Activated T-helper 2 cell treated with anti-CD3 and anti-CD28 coated beads, Interferon-gamma antibody, Interleukin-2, Interleukin-4, amounts not matched to agents 10 μg/mL and 5 μg/mL and 100 μg/mL, durations not matched to agents 14 hours and 24 hours and 36 hours (primary cell): ENCODE results near the gene WDR64. TPM values are rescaled to one million over a fixed set of nuclear protein-coding genes. Genes with fewer than 3 reads are reported as not detected.
"Not testable (repeated sequence)": the region's sequence is repeated elsewhere in the genome, so short reads cannot be mapped to it uniquely, and the experiment has no call there.

Experiments used
- DNase-seq: peaks from one replicate; pipeline ENCODE4 v3.0.0; 2021; ENCODE audit warnings: low spot score
- H3K27ac Mint-ChIP-seq: one replicate; pipeline ENCODE4 v1.8.0; 2021; ENCODE audit warnings: mixed read lengths
- H3K27me3 Mint-ChIP-seq: one replicate; pipeline ENCODE4 v1.8.0; 2021; ENCODE audit warnings: low read depth, mixed read lengths
- H3K36me3 Mint-ChIP-seq: one replicate; pipeline ENCODE4 v1.8.0; 2021; ENCODE audit warnings: low read depth, mixed read lengths
- H3K4me1 Mint-ChIP-seq: one replicate; pipeline ENCODE4 v1.8.0; 2021; ENCODE audit warnings: low read depth, mixed read lengths
- H3K4me3 Mint-ChIP-seq: one replicate; pipeline ENCODE4 v1.8.0; 2021; ENCODE audit warnings: low read depth, mild to moderate bottlenecking, moderate library complexity, mixed read lengths
- H3K9me3 Mint-ChIP-seq: one replicate; pipeline ENCODE4 v1.8.0; 2021; ENCODE audit warnings: mixed read lengths
- intact Hi-C: fragments of 100-400 bp; cut with micrococcal nuclease; formaldehyde crosslinking; loops from one replicate; pipeline ENCODE4 v1.15.1; 2023
- total RNA-seq: library from RNA; stranded (reverse); gene quantifications from 2 replicates; pipeline ENCODE4 v1.2.3, GENCODE V29; 2022

Gene WDR64
- total RNA-seq, 1 donor from 2014 or later: not detected

DNA sequence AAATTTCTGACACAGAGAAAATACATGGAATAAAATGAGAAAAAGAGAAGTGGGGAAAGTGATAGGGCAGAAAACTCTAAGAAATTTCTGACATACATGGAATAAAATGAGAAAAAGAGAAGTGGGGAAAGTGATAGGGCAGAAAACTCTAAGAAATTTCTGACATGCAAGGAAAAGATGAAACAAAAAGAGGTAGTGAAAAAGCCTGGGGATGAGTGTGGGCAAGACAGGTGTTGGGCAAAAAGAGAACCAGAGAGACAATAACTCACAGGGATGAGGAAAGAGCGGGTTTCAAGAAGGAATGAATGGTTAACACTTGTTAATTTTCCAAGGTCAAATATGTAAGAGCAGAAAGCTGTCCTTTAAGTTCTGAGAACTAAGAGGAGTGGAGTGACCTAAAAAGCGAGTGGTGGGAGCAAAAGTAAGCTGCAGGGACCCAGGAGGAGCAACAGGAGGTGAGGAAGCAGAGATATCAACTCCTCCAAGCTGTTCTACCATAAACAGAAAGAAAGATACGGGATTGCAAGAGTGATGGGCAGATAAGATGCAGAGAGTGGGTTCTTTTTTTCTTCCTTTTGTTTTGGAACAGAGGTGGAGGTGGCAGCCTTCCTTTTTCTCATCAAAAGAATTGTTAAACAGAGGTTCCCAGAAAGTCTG lies 166.0 kb downstream of the WDR64 start:
- no peaks in the 10 kb centered on the region for H3K36me3 Mint-ChIP-seq
- H3K27me3 Mint-ChIP-seq: peaks cover 6% of the 10 kb centered on the region
- no peaks in the 10 kb centered on the region for H3K9me3 Mint-ChIP-seq
- intact Hi-C loops: no loop called here
- no peak overlapping the region for H3K4me3 Mint-ChIP-seq
- no peak for DNase-seq
- H3K4me1 Mint-ChIP-seq: no peaks in the 10 kb centered on the region
- no peak overlapping the region for H3K27ac Mint-ChIP-seq

DNA sequence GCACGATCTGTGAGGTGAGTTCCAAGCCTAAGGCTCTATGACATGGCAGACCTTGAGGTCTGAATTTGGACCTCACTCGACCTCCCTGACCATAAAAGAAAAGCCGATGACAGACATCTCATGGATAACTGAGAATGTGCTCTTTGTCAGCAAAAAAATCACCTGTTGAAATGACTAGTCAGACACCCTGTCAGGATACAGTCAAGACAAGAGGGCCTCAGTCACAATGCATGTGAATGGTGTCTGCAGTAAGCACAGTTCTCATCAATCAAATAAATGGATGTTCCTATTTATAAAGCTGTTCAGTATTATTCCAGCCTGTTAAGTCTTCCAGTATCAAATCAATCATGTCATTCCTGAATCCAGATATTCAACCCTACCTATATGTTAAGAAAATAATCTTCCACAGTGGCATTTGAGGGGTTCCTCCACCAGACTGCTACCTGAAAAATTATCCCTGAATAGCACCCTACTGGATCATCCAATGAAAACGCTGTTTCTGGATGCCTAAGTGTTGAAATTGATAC lies 167.3 kb downstream of the WDR64 start:
- Mint-ChIP-seq H3K4me3 (no peak overlapping the region), H3K27me3 (peaks cover 6% of the 10 kb centered on the region), H3K27ac (no peak overlapping the region), H3K36me3 (no peaks in the 10 kb centered on the region), H3K4me1 (no peaks in the 10 kb centered on the region), H3K9me3 (no peaks in the 10 kb centered on the region)
- no peak for DNase-seq
- intact Hi-C loops: no loop called here

DNA sequence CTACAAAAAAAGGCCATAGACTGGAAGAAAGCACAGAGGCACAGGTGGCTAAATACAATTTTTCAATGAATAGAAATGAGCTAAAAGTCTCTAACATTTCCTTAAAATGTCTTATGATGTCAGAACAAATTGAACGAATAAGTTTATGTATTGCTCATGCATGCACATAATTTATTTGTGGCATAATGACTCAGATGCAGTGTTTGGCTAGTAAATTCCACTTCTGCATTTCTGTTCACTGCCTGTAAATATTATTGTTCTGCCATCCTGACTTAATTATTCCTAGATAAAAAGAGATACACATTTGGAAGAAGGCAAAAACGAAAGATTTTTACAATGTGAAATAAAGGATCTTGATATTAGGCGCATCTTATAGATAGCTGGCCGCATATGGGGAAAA lies 169.3 kb downstream of the WDR64 start:
- no peaks in the 10 kb centered on the region for H3K9me3 Mint-ChIP-seq
- peaks cover 6% of the 10 kb centered on the region for H3K27me3 Mint-ChIP-seq
- intact Hi-C loops: no loop called here
- no peaks in the 10 kb centered on the region for H3K4me1 Mint-ChIP-seq
- H3K27ac Mint-ChIP-seq: no peak overlapping the region
- no peaks in the 10 kb centered on the region for H3K36me3 Mint-ChIP-seq
- DNase-seq: no peak
- no peak overlapping the region for H3K4me3 Mint-ChIP-seq

DNA sequence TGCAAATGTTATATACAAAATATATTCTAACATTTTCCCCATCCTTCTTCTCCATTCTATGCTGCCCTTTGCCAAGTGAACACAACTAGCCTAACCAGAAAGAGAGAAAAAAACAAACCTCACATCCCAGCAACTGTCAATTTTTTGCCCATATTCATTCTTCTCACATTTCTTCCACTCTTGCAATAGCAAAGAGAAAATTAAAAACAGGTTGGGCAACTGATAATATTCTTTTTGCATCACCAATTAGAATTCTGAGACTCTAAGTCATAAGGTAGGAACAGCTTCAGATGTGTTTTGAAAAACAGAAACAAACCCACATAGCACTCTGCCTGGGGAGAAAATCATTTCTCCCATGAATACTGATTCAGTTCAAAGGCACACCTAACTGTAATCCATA lies 170.8 kb downstream of the WDR64 start:
- no peaks in the 10 kb centered on the region for H3K4me1 Mint-ChIP-seq

DNA sequence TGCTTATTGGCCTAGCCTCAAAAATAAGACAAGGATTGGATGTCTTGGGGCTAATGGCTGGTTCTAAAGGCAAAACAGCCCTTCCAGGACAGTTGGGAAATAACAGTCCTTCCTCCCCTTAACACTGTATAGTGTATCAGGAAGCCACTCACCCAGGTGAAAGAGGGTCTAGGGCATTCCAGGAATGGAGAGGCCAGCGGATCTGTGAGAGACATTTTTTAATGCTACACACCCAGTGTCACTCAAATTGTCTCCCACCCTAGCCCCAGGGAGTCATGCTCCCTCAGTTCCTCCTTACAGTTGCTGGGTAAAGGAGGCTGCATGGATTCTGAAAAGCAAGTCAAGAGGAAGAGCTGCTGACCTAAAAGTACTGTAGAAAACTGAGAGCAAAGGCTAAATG lies 171.8 kb downstream of the WDR64 start:
- no peak for DNase-seq
- intact Hi-C loops: no loop called here
- peaks cover 2% of the 10 kb centered on the region for H3K27me3 Mint-ChIP-seq
- no peaks in the 10 kb centered on the region for H3K4me1 Mint-ChIP-seq
- H3K9me3 Mint-ChIP-seq: no peaks in the 10 kb centered on the region
- no peaks in the 10 kb centered on the region for H3K36me3 Mint-ChIP-seq
- H3K4me3 Mint-ChIP-seq: no peak overlapping the region
- no peak overlapping the region for H3K27ac Mint-ChIP-seq

More for the DNA sequence above, 170.8 kb downstream of the WDR64 start:
- H3K36me3 Mint-ChIP-seq: no peaks in the 10 kb centered on the region
- DNase-seq: no peak
- no peak overlapping the region for H3K27ac Mint-ChIP-seq
- H3K27me3 Mint-ChIP-seq: peaks cover 2% of the 10 kb centered on the region
- intact Hi-C loops: no loop called here
- no peak overlapping the region for H3K4me3 Mint-ChIP-seq
- H3K9me3 Mint-ChIP-seq: no peaks in the 10 kb centered on the region

DNA sequence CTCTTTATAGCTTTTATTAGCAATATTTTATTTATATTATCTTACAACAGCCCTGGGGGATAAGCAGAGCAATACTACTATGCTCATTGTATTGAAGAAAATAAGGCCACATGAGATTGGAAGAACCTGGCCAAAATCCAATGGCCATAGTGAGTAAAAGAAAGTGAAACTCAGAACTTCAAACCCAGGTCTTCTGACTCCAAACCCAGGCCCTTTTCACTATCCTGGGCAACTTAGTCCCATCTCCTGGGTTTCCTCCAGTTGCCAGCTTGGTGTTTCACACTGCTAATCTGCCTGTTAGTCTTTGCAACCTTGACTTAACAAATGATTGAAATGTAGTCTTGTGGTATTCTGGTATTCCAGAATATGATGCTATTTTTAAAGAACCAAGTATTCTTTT lies 173.5 kb downstream of the WDR64 start:
- no peaks in the 10 kb centered on the region for H3K36me3 Mint-ChIP-seq
- intact Hi-C loops: no loop called here
- H3K4me1 Mint-ChIP-seq: no peaks in the 10 kb centered on the region
- H3K27me3 Mint-ChIP-seq: no peaks in the 10 kb centered on the region
- H3K27ac Mint-ChIP-seq: no peak overlapping the region
- H3K9me3 Mint-ChIP-seq: no peaks in the 10 kb centered on the region
- no peak overlapping the region for H3K4me3 Mint-ChIP-seq
- no peak for DNase-seq

DNA sequence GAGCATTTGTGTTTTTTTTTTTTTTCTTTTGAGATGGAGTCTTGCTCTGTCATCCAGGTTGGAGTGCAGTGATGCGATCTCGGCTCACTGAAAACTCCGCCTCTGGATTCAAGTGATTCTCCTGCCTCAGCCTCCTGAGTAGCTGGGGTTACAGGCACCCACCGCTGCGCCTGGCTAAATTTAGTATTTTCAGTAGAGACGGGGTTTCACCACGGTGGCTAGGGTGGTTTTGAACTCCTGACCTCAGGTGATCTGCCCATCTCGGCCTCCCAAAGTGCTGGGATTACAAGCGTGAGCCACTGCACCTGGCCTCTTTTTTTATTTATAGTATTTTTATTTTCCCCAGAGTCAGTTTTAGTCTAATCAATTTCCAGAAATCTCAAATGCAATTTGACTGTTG lies 174.5 kb downstream of the WDR64 start:
- H3K4me1 Mint-ChIP-seq, H3K27me3 Mint-ChIP-seq, H3K36me3 Mint-ChIP-seq, H3K27ac Mint-ChIP-seq, H3K4me3 Mint-ChIP-seq, intact Hi-C loops, H3K9me3 Mint-ChIP-seq, DNase-seq: not testable (repeated sequence)

DNA sequence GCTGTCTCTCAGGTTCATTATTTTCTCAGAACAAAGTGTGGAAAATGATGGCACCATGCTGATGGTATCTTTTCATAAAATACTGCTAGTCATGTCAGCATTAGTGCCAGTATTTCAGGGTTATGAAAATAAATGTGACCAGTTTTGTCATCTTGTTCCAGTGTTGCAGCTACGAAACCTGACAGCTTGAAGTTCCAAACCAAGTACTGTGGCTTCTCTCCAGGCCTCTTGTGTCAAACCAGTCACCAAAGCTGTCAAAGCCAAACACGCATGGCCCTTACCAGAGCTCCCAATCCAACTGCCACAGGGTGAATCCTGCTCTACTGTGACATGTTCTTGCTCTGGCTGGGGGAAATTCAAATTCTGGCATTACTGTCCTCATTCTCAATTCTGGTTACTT lies 175.2 kb downstream of the WDR64 start:
- H3K27me3 Mint-ChIP-seq: peaks cover 7% of the 10 kb centered on the region
- no peaks in the 10 kb centered on the region for H3K4me1 Mint-ChIP-seq
- DNase-seq: no peak
- no peaks in the 10 kb centered on the region for H3K9me3 Mint-ChIP-seq
- intact Hi-C loops: no loop called here
- no peak overlapping the region for H3K4me3 Mint-ChIP-seq
- H3K36me3 Mint-ChIP-seq: no peaks in the 10 kb centered on the region
- no peak overlapping the region for H3K27ac Mint-ChIP-seq

DNA sequence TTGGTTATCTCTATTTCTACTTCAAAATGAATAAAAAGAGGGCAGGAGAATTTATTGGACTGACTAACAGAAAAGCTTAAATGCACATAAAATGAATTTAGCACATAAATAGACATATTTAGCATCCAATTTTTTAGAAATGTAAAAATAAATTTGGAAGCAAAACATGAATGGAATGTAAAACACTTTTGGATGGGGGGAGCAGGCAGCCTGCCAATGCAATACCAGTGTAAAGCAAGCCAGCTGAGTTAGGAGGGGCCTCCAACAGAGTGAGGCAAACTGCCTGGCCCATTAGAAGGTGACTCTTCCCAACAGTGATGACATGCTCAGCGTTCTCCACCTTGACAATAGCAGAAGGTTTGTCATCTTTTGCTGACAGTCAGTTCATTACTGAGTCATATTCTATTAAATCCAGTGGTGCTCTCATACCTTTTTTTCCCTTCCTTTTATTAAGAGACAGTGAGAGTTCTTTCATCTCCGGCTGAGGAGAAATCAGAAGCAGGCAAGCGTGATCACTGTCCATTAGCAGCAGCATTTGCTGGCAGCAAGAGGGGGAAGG lies 176.5 kb downstream of the WDR64 start:
- H3K4me1 Mint-ChIP-seq: no peaks in the 10 kb centered on the region
- no peak overlapping the region for H3K4me3 Mint-ChIP-seq
- H3K27ac Mint-ChIP-seq: no peak overlapping the region
- H3K36me3 Mint-ChIP-seq: no peaks in the 10 kb centered on the region
- intact Hi-C loops: no loop called here
- no peaks in the 10 kb centered on the region for H3K9me3 Mint-ChIP-seq
- H3K27me3 Mint-ChIP-seq: peaks cover 12% of the 10 kb centered on the region
- DNase-seq: no peak

DNA sequence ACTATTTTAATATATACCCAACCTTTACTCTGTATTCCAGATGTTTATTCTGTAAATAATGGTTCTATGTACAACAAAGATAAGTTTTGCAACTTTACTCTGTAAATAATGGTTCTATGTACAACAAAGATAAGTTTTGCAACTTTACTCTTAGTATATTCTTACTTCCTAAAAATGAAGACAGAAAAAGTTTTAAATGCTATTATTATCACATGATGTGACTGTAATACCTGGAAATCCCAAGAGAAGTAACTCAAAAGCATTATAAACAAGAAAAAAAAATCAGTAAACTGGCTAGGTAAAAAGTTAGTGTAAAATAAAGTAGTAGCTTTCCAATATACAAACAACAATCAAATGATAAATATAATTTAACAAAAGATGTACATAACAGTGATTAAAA lies 177.4 kb downstream of the WDR64 start:
- no peak for DNase-seq
- no peaks in the 10 kb centered on the region for H3K9me3 Mint-ChIP-seq
- peaks cover 12% of the 10 kb centered on the region for H3K27me3 Mint-ChIP-seq
- intact Hi-C loops: no loop called here
- H3K4me3 Mint-ChIP-seq: no peak overlapping the region
- H3K4me1 Mint-ChIP-seq: no peaks in the 10 kb centered on the region
- no peaks in the 10 kb centered on the region for H3K36me3 Mint-ChIP-seq
- no peak overlapping the region for H3K27ac Mint-ChIP-seq

DNA sequence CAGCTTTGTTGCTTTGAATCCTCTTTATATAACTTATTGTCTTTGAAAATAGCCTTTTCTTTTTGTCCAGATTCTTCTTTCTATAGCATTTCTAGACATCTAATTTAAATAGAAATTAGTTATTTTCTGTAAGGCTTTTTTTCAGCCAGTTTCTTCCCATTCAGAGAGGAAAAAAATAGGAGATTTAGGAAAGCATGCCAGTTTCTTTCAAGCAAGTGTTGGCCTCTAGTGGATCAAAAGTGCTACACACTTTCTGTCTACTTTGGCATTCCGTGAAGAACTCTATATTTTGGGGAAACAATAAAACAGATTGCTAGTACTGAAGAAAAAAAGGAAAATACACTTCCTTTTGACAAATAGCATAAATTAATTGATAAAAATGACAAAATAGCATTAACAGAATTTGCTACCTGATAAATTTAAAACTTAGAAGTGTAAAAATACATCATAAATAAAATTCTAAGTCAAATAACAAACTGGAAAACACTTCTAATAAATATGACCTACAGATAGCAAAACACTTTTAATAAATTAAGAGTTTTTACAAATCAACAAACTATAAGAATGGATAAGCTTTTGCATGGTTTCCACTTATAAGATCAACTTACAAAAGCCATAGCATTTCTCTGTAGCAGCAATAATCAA lies 182.8 kb downstream of the WDR64 start:
- Mint-ChIP-seq H3K27me3 (peaks cover 21% of the 10 kb centered on the region), H3K4me3 (no peak overlapping the region), H3K4me1 (peaks cover 2% of the 10 kb centered on the region), H3K36me3 (no peaks in the 10 kb centered on the region), H3K9me3 (no peaks in the 10 kb centered on the region), H3K27ac (no peak overlapping the region)
- intact Hi-C loops: no loop called here
- DNase-seq: no peak

DNA sequence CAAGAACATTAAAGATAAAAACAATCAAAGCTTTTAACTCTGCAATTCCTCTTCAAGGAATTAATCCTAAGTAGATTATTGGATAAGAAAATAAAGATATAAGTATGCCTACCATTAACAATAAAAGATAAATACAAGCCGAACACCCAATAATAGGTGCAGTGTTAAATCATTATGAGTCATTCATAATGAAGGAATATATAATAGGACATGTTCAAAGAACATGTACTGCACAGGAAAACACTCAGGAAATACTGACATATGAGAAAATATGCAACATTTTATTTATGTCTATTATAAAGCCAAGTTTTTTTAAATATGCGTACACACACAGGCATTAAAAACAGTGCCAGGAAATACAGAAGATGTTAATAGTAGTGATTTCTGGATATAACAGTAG lies 184.9 kb downstream of the WDR64 start:
- no peak for DNase-seq
- no peaks in the 10 kb centered on the region for H3K36me3 Mint-ChIP-seq
- no peak overlapping the region for H3K4me3 Mint-ChIP-seq
- peaks cover 2% of the 10 kb centered on the region for H3K4me1 Mint-ChIP-seq
- H3K27me3 Mint-ChIP-seq: peaks cover 17% of the 10 kb centered on the region
- H3K9me3 Mint-ChIP-seq: no peaks in the 10 kb centered on the region
- no peak overlapping the region for H3K27ac Mint-ChIP-seq
- intact Hi-C loops: no loop called here

DNA sequence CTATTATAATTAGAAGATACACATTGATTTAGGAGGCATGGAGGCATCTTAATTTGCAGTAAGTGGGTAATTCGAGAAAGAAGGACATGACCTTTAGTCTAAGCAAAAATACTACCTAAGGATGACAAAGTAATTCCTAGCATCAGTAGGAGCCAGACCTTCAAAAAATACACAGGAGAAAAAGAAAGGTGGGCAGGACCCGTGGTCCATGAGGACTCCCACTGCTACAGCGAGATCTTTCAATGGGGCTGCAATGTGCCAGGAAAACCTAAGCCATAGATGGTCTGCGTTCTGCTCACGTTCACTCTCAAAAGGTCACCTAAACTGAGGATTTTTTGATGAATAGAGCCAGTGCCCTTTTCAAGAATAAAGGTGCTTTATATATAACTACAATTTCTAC lies 185.3 kb downstream of the WDR64 start:
- intact Hi-C loops: no loop called here
- Mint-ChIP-seq H3K27ac (no peak overlapping the region), H3K27me3 (peaks cover 13% of the 10 kb centered on the region), H3K36me3 (no peaks in the 10 kb centered on the region), H3K9me3 (no peaks in the 10 kb centered on the region), H3K4me1 (peaks cover 2% of the 10 kb centered on the region), H3K4me3 (no peak overlapping the region)
- no peak for DNase-seq
